Upper lobe of left lung (tissue), 6 donors: ENCODE results near the gene CEACAM19. TPM values are rescaled to one million over a fixed set of nuclear protein-coding genes. Genes with fewer than 3 reads are reported as not detected.
"Not testable (repeated sequence)": the region's sequence is repeated elsewhere in the genome, so short reads cannot be mapped to it uniquely, and the experiment has no call there.

Source experiments
- ATAC-seq, 2 donors: fragments of 200-7000 bp; cut with Tn5 transposase; one replicate each; pipeline ENCODE4 v1.9.1; 2022; ENCODE audit warnings: mild to moderate bottlenecking in 2 of 2, moderate library complexity in 2 of 2; ENCODE audit not compliant: low FRiP score in 2 of 2
- DNase-seq, 2 donors: peaks; one replicate each; pipeline ENCODE4 v3.0.0-alpha.2; 2019 to 2020
- H3K27ac ChIP-seq, 4 donors: fragments of 200-600 bp; sonication (generic); one replicate each; pipeline ENCODE4 v1.5.1; 2016 to 2019
- H3K27me3 ChIP-seq, 4 donors: fragments of 200-600 bp; sonication (generic); one replicate each; pipeline ENCODE4 v1.5.1; 2017 to 2019
- H3K36me3 ChIP-seq, 4 donors: fragments of 200-600 bp; sonication (generic); one replicate each; pipeline ENCODE4 v1.5.1; 2016 to 2019
- H3K4me1 ChIP-seq, 4 donors: fragments of 200-600 bp; sonication (generic); one replicate each; pipeline ENCODE4 v1.5.1; 2018 to 2019
- H3K4me3 ChIP-seq, 4 donors: fragments of 200-600 bp; sonication (generic); one replicate each; pipeline ENCODE4 v1.5.1; 2017 to 2019; ENCODE audit warnings: mild to moderate bottlenecking in 2 of 4, moderate library complexity in 1 of 4
- H3K9me3 ChIP-seq, 4 donors: fragments of 200-600 bp; sonication (generic); one replicate each; pipeline ENCODE4 v1.5.1; 2018 to 2019
- CTCF ChIP-seq, 6 experiments: fragments of 450-650 bp in 4 of 6; fragments of 200-600 bp in 2 of 6; sonication (generic) in 2 of 6; IDR thresholded peaks; one replicate each; pipeline ENCODE4 v1.5.1; 2016 to 2019; ENCODE audit warnings: antibody characterized with exemption in 6 of 6
- EP300 ChIP-seq, 4 donors: sonication (generic); formaldehyde crosslinking; IDR thresholded peaks; one replicate each; pipeline ENCODE4 v1.5.1; 2017; ENCODE audit warnings: antibody characterized with exemption in 4 of 4, control low read depth in 2 of 4
- POLR2A ChIP-seq, 4 donors: fragments of 450-650 bp; IDR thresholded peaks; one replicate each; pipeline ENCODE4 v1.5.1; 2016 to 2017; ENCODE audit warnings: antibody characterized with exemption in 4 of 4, mild to moderate bottlenecking in 2 of 4
- POLR2AphosphoS5 ChIP-seq, 2 donors: sonication (generic); formaldehyde crosslinking; IDR thresholded peaks; one replicate each; pipeline ENCODE4 v1.5.1; 2017; ENCODE audit warnings: antibody characterized with exemption in 2 of 2
- WGBS, 2 donors: methylation state at CpG; one replicate each; pipeline ENCODE4 v1.1.5; 2017 to 2018; 5-methylcytosine and 5-hydroxymethylcytosine counted together
- total RNA-seq, 6 donors: library from RNA; depleted of rRNA in 4 of 6; stranded (reverse); fragments of >200 nt in 4 of 6; gene quantifications; one replicate each; pipeline versions ENCODE4 v1.1.0 to v1.2.1, GENCODE V29; 2016 to 2021
- donor health status: DM: no; HTN: no; CAD: no; lungs with moderate emphysema.
- donor health status: DM: no; HTN: yes; CAD: no; lungs with severe emphysema.

The CEACAM19 gene
- total RNA-seq, 6 donors from 2014 or later, result 2.8 to 13.6 (median 7.2) TPM

GRCh38 chr19:44626048-44626624, 45.1 kb upstream of the CEACAM19 start:
- Histone ChIP-seq H3K36me3 (no peaks in the 10 kb centered on the region), H3K4me3 (no peak overlapping the region), H3K27ac (no peak overlapping the region), H3K9me3 (no peaks in the 10 kb centered on the region), H3K4me1 (peaks cover 0 to 6% (median 3%) of the 10 kb centered on the region in 4 donors), H3K27me3 (no peaks in the 10 kb centered on the region)
- 32 to 47% methylated on average over 1 of the region's 1 CpG for WGBS, 2 donors
- ATAC-seq (peak in 1 of 2 donors; percentile 28), DNase-seq (no peak)
- no peak for TF ChIP-seq CTCF (IDR thresholded peaks at IDR 0.05)
- no peak for TF ChIP-seq EP300 (IDR thresholded peaks at IDR 0.05)
- TF ChIP-seq POLR2A (IDR thresholded peaks at IDR 0.05), result no peak
- TF ChIP-seq POLR2AphosphoS5 (IDR thresholded peaks at IDR 0.05), result no peak

- no peaks in the 10 kb centered on the region for H3K27me3 ChIP-seq
- H3K4me1 ChIP-seq, result peaks cover 0 to 6% (median 3%) of the 10 kb centered on the region in 4 donors
- H3K36me3 ChIP-seq, result no peaks in the 10 kb centered on the region
- H3K27ac ChIP-seq, result no peak overlapping the region
- ATAC-seq (no peak), DNase-seq (no peak)
- 97 to 98% methylated on average over 4 of the region's 4 CpGs for WGBS, 2 donors
- TF ChIP-seq POLR2AphosphoS5 (IDR thresholded peaks at IDR 0.05) (no peak), CTCF (IDR thresholded peaks at IDR 0.05) (no peak), POLR2A (IDR thresholded peaks at IDR 0.05) (no peak), EP300 (IDR thresholded peaks at IDR 0.05) (no peak)
- H3K4me3 ChIP-seq, result no peak overlapping the region
- no peaks in the 10 kb centered on the region for H3K9me3 ChIP-seq
Observed at GRCh38 chr19:44627631-44628030, 43.7 kb upstream of the CEACAM19 start.

- Histone ChIP-seq H3K4me1 (peaks cover under 1 to 4% (median 2%) of the 10 kb centered on the region in 4 donors), H3K9me3 (no peaks in the 10 kb centered on the region), H3K4me3 (no peak overlapping the region), H3K36me3 (no peaks in the 10 kb centered on the region), H3K27ac (no peak overlapping the region), H3K27me3 (no peaks in the 10 kb centered on the region)
- no peak for ATAC-seq
- WGBS, 2 donors, result 81 to 86% methylated on average over 3 of the region's 3 CpGs
- DNase-seq, result no peak
- TF ChIP-seq EP300 (IDR thresholded peaks at IDR 0.05), result no peak
- TF ChIP-seq CTCF (IDR thresholded peaks at IDR 0.05), result no peak
- TF ChIP-seq POLR2AphosphoS5 (IDR thresholded peaks at IDR 0.05), result no peak
- no peak for TF ChIP-seq POLR2A (IDR thresholded peaks at IDR 0.05)
Observed at GRCh38 chr19:44628793-44629192, 42.5 kb upstream of the CEACAM19 start.

- not testable (repeated sequence) for H3K27ac ChIP-seq, H3K27me3 ChIP-seq, H3K9me3 ChIP-seq, DNase-seq, H3K36me3 ChIP-seq, ATAC-seq, H3K4me3 ChIP-seq
- peaks cover 5 to 20% (median 10%) of the 10 kb centered on the region in 4 donors for H3K4me1 ChIP-seq
- 75 to 81% methylated on average over 8 of the region's 8 CpGs for WGBS, 2 donors
Observed at GRCh38 chr19:44631611-44632010, 39.7 kb upstream of the CEACAM19 start.

- ATAC-seq, H3K9me3 ChIP-seq, DNase-seq, H3K27me3 ChIP-seq, H3K36me3 ChIP-seq: not testable (repeated sequence)
- Histone ChIP-seq H3K27ac (peak overlapping the region; percentile 11 to 57 (median 28)), H3K4me1 (peaks cover 5 to 22% (median 11%) of the 10 kb centered on the region in 4 donors), H3K4me3 (peak overlapping the region in 2 of 4 donors; percentile 18)
- 28 to 44% methylated on average over 5 of the region's 5 CpGs for WGBS, 2 donors
Observed at GRCh38 chr19:44634058-44634457, 37.2 kb upstream of the CEACAM19 start.

- Histone ChIP-seq H3K4me3 (no peak overlapping the region), H3K27ac (peak overlapping the region in 1 of 4 donors; percentile 11), H3K36me3 (no peaks in the 10 kb centered on the region), H3K9me3 (no peaks in the 10 kb centered on the region), H3K27me3 (no peaks in the 10 kb centered on the region), H3K4me1 (peaks cover 5 to 22% (median 11%) of the 10 kb centered on the region in 4 donors)
- no peak for ATAC-seq
- 93 to 97% methylated on average over 2 of the region's 2 CpGs for WGBS, 2 donors
- DNase-seq, result no peak
- TF ChIP-seq POLR2A (IDR thresholded peaks at IDR 0.05) (no peak), EP300 (IDR thresholded peaks at IDR 0.05) (no peak), CTCF (IDR thresholded peaks at IDR 0.05) (no peak), POLR2AphosphoS5 (IDR thresholded peaks at IDR 0.05) (no peak)
Observed at GRCh38 chr19:44634785-44635184, 36.5 kb upstream of the CEACAM19 start.
